Activated naive CD8-positive, alpha-beta T cell treated with anti-CD3 and anti-CD28 coated beads, Interleukin-2, amount 50 U/mL, for 24 hours (primary cell): ENCODE results near the gene ZNF124.
"Not testable (repeated sequence)": the region's sequence is repeated elsewhere in the genome, so short reads cannot be mapped to it uniquely, and the experiment has no call there.

Source experiments
- ATAC-seq: fragments of 150-1000 bp; cut with Tn5 transposase; one replicate; pipeline ENCODE4 v1.10.0; 2021
- DNase-seq: peaks from one replicate; pipeline ENCODE4 v3.0.0; 2021
- H3K27ac Mint-ChIP-seq: one replicate; pipeline ENCODE4 v1.8.0; 2021; ENCODE audit warnings: mild to moderate bottlenecking, mixed read lengths
- H3K27me3 Mint-ChIP-seq: one replicate; pipeline ENCODE4 v1.8.0; 2021; ENCODE audit warnings: mixed read lengths
- H3K36me3 Mint-ChIP-seq: one replicate; pipeline ENCODE4 v1.8.0; 2021; ENCODE audit warnings: low read depth, mixed read lengths
- H3K4me1 Mint-ChIP-seq: one replicate; pipeline ENCODE4 v1.8.0; 2021; ENCODE audit warnings: mixed read lengths
- H3K4me3 Mint-ChIP-seq: one replicate; pipeline ENCODE4 v1.8.0; 2021; ENCODE audit warnings: mild to moderate bottlenecking, moderate library complexity, mixed read lengths
- H3K9me3 Mint-ChIP-seq: one replicate; pipeline ENCODE4 v1.8.0; 2021; ENCODE audit warnings: mixed read lengths

The ZNF124 gene

GRCh38 chr1:247189981-247190798, 18.4 kb upstream of the ZNF124 start:
- H3K27ac Mint-ChIP-seq, result no peak overlapping the region
- H3K27me3 Mint-ChIP-seq, result no peaks in the 10 kb centered on the region
- H3K9me3 Mint-ChIP-seq, result peaks cover 66% of the 10 kb centered on the region
- H3K4me1 Mint-ChIP-seq, result peaks cover 5% of the 10 kb centered on the region
- ATAC-seq, result no peak
- H3K36me3 Mint-ChIP-seq, result peaks cover 82% of the 10 kb centered on the region
- no peak overlapping the region for H3K4me3 Mint-ChIP-seq
- no peak for DNase-seq

DNA sequence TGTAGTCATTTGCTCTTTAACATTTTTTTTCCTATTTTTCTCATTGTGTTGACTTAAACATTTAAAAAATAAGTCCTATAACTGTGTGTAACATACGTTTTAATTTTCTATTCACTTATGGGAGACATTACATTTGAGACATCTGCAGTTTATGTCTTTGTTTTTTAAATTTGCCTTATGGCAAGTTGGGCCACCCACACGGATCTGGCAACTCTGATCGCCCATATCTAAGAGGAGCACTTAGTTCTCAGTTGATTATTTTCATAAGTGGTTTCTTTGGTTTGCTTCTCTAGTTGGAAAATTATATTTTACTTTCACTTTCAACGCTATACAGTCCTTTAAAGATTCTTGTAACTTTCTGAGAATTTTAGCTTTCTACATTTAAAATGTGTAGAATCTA, 13.8 kb upstream of the ZNF124 start:
- no peaks in the 10 kb centered on the region for H3K27me3 Mint-ChIP-seq
- ATAC-seq (no peak), DNase-seq (no peak)
- peaks cover 48% of the 10 kb centered on the region for H3K9me3 Mint-ChIP-seq
- peaks cover 43% of the 10 kb centered on the region for H3K36me3 Mint-ChIP-seq
- peaks cover 5% of the 10 kb centered on the region for H3K4me1 Mint-ChIP-seq
- no peak overlapping the region for H3K4me3 Mint-ChIP-seq
- no peak overlapping the region for H3K27ac Mint-ChIP-seq

DNA sequence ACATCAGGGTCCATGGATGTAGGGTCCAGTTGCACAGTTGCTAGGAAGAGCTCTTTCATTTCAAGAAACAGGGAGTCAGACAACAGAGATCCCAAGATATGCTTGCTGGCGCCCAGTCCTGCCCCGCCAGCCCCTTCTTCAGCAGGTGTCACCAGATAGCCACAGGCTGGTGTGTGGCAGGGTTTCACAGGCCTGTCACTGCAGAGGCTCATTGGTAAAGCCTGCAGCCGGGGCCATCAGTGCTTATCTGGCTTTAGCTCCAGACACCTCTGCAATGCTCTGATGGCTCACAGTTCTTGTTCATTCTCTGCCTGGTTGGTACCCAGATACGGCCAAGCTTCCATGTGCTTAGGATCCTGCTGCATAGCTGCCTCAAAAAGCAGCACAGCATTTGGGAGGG, 12.4 kb upstream of the ZNF124 start:
- H3K4me3 Mint-ChIP-seq, result no peak overlapping the region
- H3K36me3 Mint-ChIP-seq, result peaks cover 29% of the 10 kb centered on the region
- H3K27me3 Mint-ChIP-seq, result no peaks in the 10 kb centered on the region
- H3K4me1 Mint-ChIP-seq, result peaks cover 5% of the 10 kb centered on the region
- H3K27ac Mint-ChIP-seq, result no peak overlapping the region
- DNase-seq (no peak), ATAC-seq (no peak)
- H3K9me3 Mint-ChIP-seq, result peaks cover 37% of the 10 kb centered on the region

GRCh38 chr1:247182994-247183393, 11.2 kb upstream of the ZNF124 start:
- Mint-ChIP-seq H3K4me1 (peaks cover 5% of the 10 kb centered on the region), H3K4me3 (no peak overlapping the region), H3K36me3 (peaks cover 22% of the 10 kb centered on the region), H3K27me3 (no peaks in the 10 kb centered on the region), H3K27ac (no peak overlapping the region), H3K9me3 (peaks cover 45% of the 10 kb centered on the region)
- ATAC-seq (no peak), DNase-seq (no peak)

DNA sequence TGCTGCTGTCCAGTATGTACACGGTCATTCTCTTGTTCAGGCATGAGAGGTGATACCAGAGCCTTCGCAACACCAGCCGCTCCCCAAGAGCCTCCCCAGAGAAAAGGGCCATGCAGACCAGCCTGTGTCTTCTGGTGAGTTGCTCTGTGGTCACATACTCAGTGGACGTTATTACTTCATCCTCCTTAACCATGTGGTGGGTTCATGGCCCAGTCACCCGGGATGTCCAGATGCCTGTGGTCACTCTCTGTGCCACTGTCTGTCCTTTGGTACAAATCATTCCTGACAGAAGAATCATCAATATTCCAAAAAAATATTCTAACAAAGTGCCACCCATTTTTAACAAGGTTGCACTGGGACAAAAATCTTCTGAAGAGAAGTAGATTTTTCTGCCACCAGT, 8.8 kb upstream of the ZNF124 start:
- H3K4me3 Mint-ChIP-seq, result no peak overlapping the region
- no peaks in the 10 kb centered on the region for H3K27me3 Mint-ChIP-seq
- peaks cover 3% of the 10 kb centered on the region for H3K36me3 Mint-ChIP-seq
- peaks cover 1% of the 10 kb centered on the region for H3K4me1 Mint-ChIP-seq
- no peak for ATAC-seq
- peaks cover 35% of the 10 kb centered on the region for H3K9me3 Mint-ChIP-seq
- H3K27ac Mint-ChIP-seq, result no peak overlapping the region
- DNase-seq, result no peak

- Mint-ChIP-seq H3K27me3 (no peaks in the 10 kb centered on the region), H3K27ac (no peak overlapping the region), H3K4me3 (no peak overlapping the region), H3K9me3 (peaks cover 19% of the 10 kb centered on the region), H3K4me1 (no peaks in the 10 kb centered on the region), H3K36me3 (no peaks in the 10 kb centered on the region)
- DNase-seq (no peak), ATAC-seq (no peak)
Measured at GRCh38 chr1:247177755-247178154, 5.9 kb upstream of the ZNF124 start.

DNA sequence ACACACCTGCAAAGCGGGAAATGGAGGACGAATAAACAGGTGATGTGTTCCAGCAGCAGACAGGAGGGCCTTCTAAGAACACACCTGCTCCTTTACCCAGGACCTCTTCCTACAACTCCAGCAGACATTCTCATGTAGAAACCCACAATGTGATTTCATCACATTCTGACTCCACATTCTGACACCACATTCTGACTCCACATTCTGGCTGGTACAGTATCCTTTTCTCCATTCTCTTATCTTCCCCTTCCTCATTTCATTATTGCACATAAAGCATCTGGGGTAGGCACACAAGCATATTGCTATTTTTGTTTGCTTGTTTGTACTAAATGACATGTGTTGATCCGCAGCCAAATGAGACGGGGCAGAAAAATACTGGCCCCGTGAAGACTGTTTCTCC, 3.6 kb upstream of the ZNF124 start:
- Mint-ChIP-seq H3K4me3 (no peak overlapping the region), H3K27me3 (no peaks in the 10 kb centered on the region), H3K36me3 (peaks cover 1% of the 10 kb centered on the region)

DNA sequence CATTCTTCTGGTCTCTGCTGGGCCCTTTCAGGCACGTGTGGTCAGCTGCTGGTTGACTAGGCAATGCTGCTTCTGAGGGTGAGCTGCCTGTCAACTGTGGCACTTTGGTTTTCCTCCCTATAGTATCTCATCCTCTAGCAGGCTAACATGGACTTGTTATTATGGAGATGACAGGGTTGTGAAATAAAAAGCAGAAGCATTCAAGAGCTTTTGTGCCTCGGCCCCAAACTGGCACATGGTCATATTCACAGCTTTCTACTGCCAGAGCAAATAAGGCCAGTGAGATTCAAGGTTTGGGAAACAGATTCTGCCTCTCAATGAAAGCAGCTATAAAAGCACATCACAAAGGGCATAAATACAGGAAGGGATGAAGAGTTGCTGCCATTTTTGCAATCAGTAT, 1.6 kb upstream of the ZNF124 start:
- no peak overlapping the region for H3K27ac Mint-ChIP-seq
- ATAC-seq, result no peak

More for the DNA sequence above, 3.6 kb upstream of the ZNF124 start:
- Mint-ChIP-seq H3K9me3 (peaks cover 19% of the 10 kb centered on the region), H3K27ac (no peak overlapping the region), H3K4me1 (peaks cover 4% of the 10 kb centered on the region)
- no peak for DNase-seq
- ATAC-seq, result no peak

DNA sequence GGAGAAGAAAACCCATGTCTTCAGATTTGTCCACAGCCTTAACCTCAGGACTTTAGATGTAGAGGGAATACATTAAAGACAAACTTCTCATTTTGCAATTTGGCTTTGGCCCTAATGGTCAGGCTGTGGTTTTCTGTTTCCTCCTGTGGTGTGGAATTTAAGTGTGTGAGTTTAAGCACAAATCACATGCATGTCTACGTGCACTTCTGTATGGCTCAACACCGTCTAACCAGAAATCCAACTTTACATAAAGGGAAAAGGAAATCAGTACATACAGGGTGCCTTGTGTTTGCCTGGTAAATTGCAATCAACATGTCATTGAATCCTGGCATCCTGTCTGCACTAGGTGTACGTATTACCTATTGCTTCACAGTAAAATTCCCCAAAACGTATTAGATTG, 1.2 kb upstream of the ZNF124 start:
- Mint-ChIP-seq H3K27ac (no peak overlapping the region), H3K36me3 (peaks cover 19% of the 10 kb centered on the region), H3K4me3 (no peak overlapping the region), H3K27me3 (no peaks in the 10 kb centered on the region), H3K9me3 (peaks cover 11% of the 10 kb centered on the region), H3K4me1 (peaks cover 13% of the 10 kb centered on the region)
- DNase-seq (no peak), ATAC-seq (no peak)

More for the DNA sequence above, 1.6 kb upstream of the ZNF124 start:
- no peaks in the 10 kb centered on the region for H3K27me3 Mint-ChIP-seq
- H3K4me3 Mint-ChIP-seq, result no peak overlapping the region
- H3K9me3 Mint-ChIP-seq, result peaks cover 14% of the 10 kb centered on the region
- H3K4me1 Mint-ChIP-seq, result peaks cover 13% of the 10 kb centered on the region
- peaks cover 15% of the 10 kb centered on the region for H3K36me3 Mint-ChIP-seq
- no peak for DNase-seq

DNA sequence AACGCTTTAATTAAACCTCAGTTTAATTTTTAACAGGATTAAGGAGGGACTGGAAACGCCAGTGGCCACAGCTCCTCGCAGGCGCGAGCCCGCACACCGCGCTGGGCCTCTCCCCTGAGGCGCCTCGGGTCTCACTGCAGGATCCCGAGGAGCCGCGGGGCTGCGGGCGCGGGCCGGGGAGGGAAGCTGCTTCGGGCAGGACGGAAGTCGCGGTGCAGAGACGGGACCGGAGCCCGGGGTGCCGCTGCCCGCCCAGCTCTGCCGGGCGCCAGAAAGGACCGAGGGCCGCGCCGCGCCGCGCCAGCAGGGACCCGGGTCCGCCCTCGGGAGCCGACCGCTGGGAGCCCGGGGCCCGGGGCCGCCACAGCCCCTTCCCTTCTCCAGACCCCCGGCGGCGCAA, 377 bp downstream of the ZNF124 start:
- peaks cover 19% of the 10 kb centered on the region for H3K9me3 Mint-ChIP-seq
- H3K27ac Mint-ChIP-seq, DNase-seq, H3K4me3 Mint-ChIP-seq, H3K27me3 Mint-ChIP-seq: not testable (repeated sequence)
- peaks cover 34% of the 10 kb centered on the region for H3K36me3 Mint-ChIP-seq
- ATAC-seq, result peak; percentile 68
- peaks cover 25% of the 10 kb centered on the region for H3K4me1 Mint-ChIP-seq

DNA sequence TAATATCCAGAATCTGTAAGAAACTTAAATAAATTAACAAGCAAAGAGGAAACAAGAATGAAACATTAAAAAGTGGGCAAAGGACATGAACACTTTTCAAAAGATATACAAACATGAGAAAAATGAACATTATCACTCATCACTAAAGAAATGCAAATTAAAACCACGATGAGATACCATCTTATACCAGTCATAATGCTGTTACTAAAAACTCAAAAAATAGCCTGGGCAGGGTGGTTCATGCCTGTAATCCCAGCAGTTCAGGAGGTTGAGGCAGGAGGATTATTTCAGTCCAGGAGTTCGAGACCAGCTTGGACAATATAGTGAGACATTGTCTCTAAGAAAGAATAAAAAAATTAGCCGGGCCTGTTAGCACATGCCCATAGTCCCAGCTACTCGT, 6.1 kb downstream of the ZNF124 start:
- Mint-ChIP-seq H3K4me3 (no peak overlapping the region), H3K4me1 (peaks cover 25% of the 10 kb centered on the region), H3K27ac (no peak overlapping the region), H3K9me3 (peaks cover 65% of the 10 kb centered on the region), H3K36me3 (peaks cover 82% of the 10 kb centered on the region), H3K27me3 (no peaks in the 10 kb centered on the region)
- DNase-seq (no peak), ATAC-seq (no peak)

GRCh38 chr1:247164694-247165093, 7.1 kb downstream of the ZNF124 start:
- Mint-ChIP-seq H3K9me3 (peaks cover 69% of the 10 kb centered on the region), H3K4me3 (no peak overlapping the region), H3K36me3 (peaks cover 86% of the 10 kb centered on the region), H3K27me3 (no peaks in the 10 kb centered on the region), H3K27ac (no peak overlapping the region), H3K4me1 (peaks cover 20% of the 10 kb centered on the region)
- no peak for ATAC-seq
- no peak for DNase-seq

DNA sequence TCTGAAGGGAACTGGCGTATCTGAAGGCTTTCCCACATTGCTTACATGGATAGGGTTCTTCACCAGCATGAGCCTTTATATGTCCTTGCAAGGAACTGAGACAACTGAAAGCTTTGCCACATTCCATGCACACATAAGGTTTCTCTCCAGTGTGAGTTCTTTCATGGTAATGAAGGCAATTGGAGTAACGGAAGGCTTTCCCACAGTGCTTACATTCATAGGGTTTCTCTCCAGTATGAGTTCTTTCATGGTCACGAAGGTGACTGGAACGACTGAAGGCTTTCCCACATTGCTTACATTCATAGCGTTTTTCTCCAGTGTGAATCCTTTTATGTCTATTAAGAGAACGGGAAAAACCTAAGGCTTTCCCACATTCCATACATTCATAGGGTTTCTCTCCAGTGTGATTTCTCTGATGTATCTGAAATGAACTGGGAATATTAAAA, 15.0 kb downstream of the ZNF124 start:
- H3K4me1 Mint-ChIP-seq, result no peaks in the 10 kb centered on the region
- H3K4me3 Mint-ChIP-seq, result no peak overlapping the region
- peaks cover 63% of the 10 kb centered on the region for H3K9me3 Mint-ChIP-seq
- ATAC-seq (no peak), DNase-seq (no peak)
- H3K27me3 Mint-ChIP-seq, result no peaks in the 10 kb centered on the region
- peaks cover 92% of the 10 kb centered on the region for H3K36me3 Mint-ChIP-seq
- no peak overlapping the region for H3K27ac Mint-ChIP-seq

DNA sequence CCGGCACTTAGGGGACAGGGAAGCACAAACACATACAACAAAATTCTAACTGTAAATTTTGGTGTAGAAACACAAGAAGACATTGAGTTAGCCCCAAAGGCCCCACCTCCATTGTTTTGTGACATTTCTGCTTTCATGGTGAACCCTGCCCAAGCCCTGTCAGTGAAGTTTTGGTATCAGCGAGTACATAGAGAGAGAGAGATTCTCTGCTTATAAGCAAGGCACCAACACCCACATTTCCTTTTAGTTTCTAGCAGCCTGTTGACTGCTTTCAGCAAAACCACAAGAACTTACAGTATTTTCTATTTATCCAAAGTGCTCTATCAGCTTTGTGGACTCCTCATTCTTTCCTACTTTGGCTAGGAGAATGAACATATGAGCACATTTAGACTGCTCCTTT, 24.0 kb downstream of the ZNF124 start:
- Mint-ChIP-seq H3K4me1 (peaks cover 6% of the 10 kb centered on the region), H3K4me3 (no peak overlapping the region), H3K27me3 (no peaks in the 10 kb centered on the region), H3K9me3 (peaks cover 65% of the 10 kb centered on the region), H3K36me3 (peaks cover 78% of the 10 kb centered on the region), H3K27ac (no peak overlapping the region)
- DNase-seq (no peak), ATAC-seq (no peak)

DNA sequence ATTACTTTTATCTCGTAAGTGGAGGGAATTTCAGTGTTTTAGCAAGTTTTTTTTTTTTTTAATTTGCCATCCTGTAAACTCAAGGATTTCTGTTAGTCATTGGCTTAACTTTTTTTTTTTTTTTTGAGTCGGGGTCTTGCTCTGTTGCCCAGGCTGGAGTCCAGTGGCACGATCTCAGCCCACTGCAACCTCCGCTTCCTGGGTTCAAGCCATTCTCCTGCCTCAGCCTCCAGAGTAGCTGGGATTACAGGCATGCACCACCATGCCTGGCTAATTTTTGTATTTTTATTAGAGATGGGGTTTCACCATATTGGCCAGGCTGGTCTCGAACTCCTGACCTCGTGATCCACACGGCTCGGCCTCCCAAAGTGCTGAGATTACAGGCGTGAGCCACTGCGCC, 24.7 kb downstream of the ZNF124 start:
- H3K4me3 Mint-ChIP-seq, H3K4me1 Mint-ChIP-seq, H3K27ac Mint-ChIP-seq, H3K27me3 Mint-ChIP-seq, DNase-seq, ATAC-seq: not testable (repeated sequence)
- H3K9me3 Mint-ChIP-seq, result peaks cover 65% of the 10 kb centered on the region
- H3K36me3 Mint-ChIP-seq, result peaks cover 79% of the 10 kb centered on the region
